Adipocyte (in vitro differentiated cells): Measurements from ENCODE around the gene TNFRSF6B.

Experiments used
- DNase-seq: peaks from one replicate; pipeline ENCODE4 v3.0.0-alpha.2; 2015; ENCODE audit warnings: low read depth
- H3K27me3 ChIP-seq: replicated peaks from 2 replicates; pipeline ENCODE4 v1.7.0; 2013; ENCODE audit warnings: mild to moderate bottlenecking, low read length, moderate library complexity; ENCODE audit not compliant: control insufficient read depth, insufficient read depth
- H3K36me3 ChIP-seq: 2 replicates; pipeline ENCODE4 v1.7.0; 2013; ENCODE audit warnings: low read length, mild to moderate bottlenecking, moderate library complexity; ENCODE audit not compliant: control insufficient read depth, insufficient read depth, severe bottlenecking
- H3K4me1 ChIP-seq: 2 replicates; pipeline ENCODE4 v1.7.0; 2013; ENCODE audit warnings: mild to moderate bottlenecking, low read length, moderate library complexity; ENCODE audit not compliant: control insufficient read depth, insufficient read depth
- H3K4me3 ChIP-seq: 2 replicates; pipeline ENCODE4 v1.7.0; 2013; ENCODE audit warnings: mild to moderate bottlenecking, low read length, moderate library complexity
- H3K9ac ChIP-seq: 2 replicates; pipeline ENCODE4 v1.7.0; 2013; ENCODE audit warnings: mild to moderate bottlenecking, low read length, moderate library complexity
- H3K9me3 ChIP-seq: 2 replicates; pipeline ENCODE4 v1.7.0; 2013; ENCODE audit warnings: mild to moderate bottlenecking, low read length, moderate library complexity; ENCODE audit not compliant: control insufficient read depth

The TNFRSF6B gene

GRCh38 chr20:63732118-63733095 is 36.0 kb downstream of the TNFRSF6B start:
- no peaks in the 10 kb centered on the region for H3K4me1 ChIP-seq
- H3K36me3 ChIP-seq = peaks cover 40% of the 10 kb centered on the region
- no peaks in the 10 kb centered on the region for H3K9me3 ChIP-seq
- DNase-seq = no peak
- H3K9ac ChIP-seq = no peak overlapping the region
- H3K27me3 ChIP-seq = no peaks in the 10 kb centered on the region
- H3K4me3 ChIP-seq = no peak overlapping the region

DNA sequence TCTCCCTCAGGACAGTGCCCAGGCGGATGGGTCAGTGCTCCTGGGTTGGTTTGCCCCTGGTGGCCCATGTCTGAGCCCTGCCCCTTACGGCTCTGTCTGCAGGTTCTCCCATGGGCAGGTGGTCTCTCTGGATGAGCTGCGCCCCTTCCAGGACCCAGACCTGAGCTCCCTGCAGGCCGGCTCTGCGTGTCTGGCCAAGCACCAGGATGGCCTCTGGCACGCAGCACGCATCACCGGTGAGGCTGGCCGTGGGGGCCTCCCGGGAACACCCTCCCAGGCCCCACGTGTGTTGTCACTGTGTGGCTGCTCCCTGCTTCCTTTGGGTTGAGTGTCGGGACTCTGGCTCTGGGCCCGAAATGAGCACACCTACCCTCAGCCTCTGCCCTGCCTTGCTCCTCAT is 36.7 kb downstream of the TNFRSF6B start:
- H3K36me3 ChIP-seq = peaks cover 40% of the 10 kb centered on the region
- H3K9ac ChIP-seq = no peak overlapping the region
- H3K4me3 ChIP-seq = no peak overlapping the region
- no peaks in the 10 kb centered on the region for H3K27me3 ChIP-seq
- no peak for DNase-seq
- H3K4me1 ChIP-seq = peaks cover under 1% of the 10 kb centered on the region
- no peaks in the 10 kb centered on the region for H3K9me3 ChIP-seq

GRCh38 chr20:63733579-63734081 is 37.2 kb downstream of the TNFRSF6B start:
- no peak for DNase-seq
- no peaks in the 10 kb centered on the region for H3K27me3 ChIP-seq
- H3K4me3 ChIP-seq = no peak overlapping the region
- no peaks in the 10 kb centered on the region for H3K9me3 ChIP-seq
- peaks cover 40% of the 10 kb centered on the region for H3K36me3 ChIP-seq
- no peak overlapping the region for H3K9ac ChIP-seq
- H3K4me1 ChIP-seq = peaks cover 6% of the 10 kb centered on the region

- DNase-seq = no peak
- H3K27me3 ChIP-seq = no peaks in the 10 kb centered on the region
- H3K4me3 ChIP-seq = no peak overlapping the region
- H3K9ac ChIP-seq = no peak overlapping the region
- H3K9me3 ChIP-seq = no peaks in the 10 kb centered on the region
- H3K4me1 ChIP-seq = peaks cover 10% of the 10 kb centered on the region
- peaks cover 40% of the 10 kb centered on the region for H3K36me3 ChIP-seq
Measured at GRCh38 chr20:63734111-63734945, 37.9 kb downstream of the TNFRSF6B start.

- H3K4me3 ChIP-seq = no peak overlapping the region
Measured at GRCh38 chr20:63734946-63735858, 38.8 kb downstream of the TNFRSF6B start.

DNA sequence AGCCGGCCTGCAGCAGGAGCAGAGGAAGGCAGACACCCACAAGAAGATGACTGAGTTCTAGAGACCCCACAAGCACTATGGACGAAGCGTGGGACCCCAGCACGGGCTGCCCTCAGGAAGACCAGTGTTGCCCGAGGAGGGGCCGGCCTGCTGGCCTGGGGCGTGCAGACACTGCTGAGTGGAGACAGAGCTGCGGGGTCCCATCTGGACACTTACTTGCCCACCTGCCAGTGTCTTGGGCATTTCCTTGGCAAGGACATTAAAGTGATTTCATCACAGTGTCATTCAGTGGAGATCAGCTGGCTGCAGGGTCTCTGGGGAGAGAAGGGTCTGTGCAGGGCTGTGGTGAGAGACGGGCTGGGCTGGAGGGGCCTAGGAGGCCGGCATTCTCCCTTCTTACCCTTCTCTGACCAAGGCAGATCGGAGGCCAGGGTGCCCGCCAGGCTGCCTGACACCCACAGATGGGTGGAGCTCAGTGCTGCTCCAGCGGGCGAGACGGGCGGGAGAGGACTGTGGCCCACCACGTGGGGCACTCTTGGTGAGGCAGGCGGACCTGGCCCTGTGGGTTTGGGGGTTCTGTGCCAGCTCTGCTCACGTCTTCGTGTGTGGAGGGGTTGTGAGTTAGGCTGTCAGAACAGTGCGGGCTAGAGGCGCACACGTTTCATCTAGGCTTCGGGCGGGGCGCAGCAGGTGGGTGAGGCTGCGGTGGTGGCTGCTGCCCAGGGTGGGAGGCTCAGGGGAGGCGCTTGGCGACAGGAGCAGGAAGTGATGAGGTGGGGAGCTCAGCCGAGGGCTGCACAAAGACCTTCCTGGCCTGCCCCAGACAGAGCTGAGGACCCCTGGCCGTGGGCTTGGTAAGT is 39.6 kb downstream of the TNFRSF6B start, which contains the start of gene LIME1:
TSS of gene LIME1 (plus strand) at position 806 of the 860 bp plus-strand sequence. CDS start 886 bp downstream, outside the sequence.
- Histone ChIP-seq H3K27me3 (no peaks in the 10 kb centered on the region), H3K4me3 (no peak within 1 kb of the TSS), H3K4me1 (peaks cover 11% of the 10 kb centered on the region), H3K9me3 (no peaks in the 10 kb centered on the region), H3K36me3 (peaks cover 30% of the 10 kb centered on the region), H3K9ac (no peak within 1 kb of the TSS)
- no peak for DNase-seq

More at GRCh38 chr20:63734946-63735858, 38.8 kb downstream of the TNFRSF6B start:
- Histone ChIP-seq H3K4me1 (peaks cover 10% of the 10 kb centered on the region), H3K27me3 (no peaks in the 10 kb centered on the region), H3K36me3 (peaks cover 32% of the 10 kb centered on the region), H3K9me3 (no peaks in the 10 kb centered on the region), H3K9ac (no peak overlapping the region)
- DNase-seq = no peak

DNA sequence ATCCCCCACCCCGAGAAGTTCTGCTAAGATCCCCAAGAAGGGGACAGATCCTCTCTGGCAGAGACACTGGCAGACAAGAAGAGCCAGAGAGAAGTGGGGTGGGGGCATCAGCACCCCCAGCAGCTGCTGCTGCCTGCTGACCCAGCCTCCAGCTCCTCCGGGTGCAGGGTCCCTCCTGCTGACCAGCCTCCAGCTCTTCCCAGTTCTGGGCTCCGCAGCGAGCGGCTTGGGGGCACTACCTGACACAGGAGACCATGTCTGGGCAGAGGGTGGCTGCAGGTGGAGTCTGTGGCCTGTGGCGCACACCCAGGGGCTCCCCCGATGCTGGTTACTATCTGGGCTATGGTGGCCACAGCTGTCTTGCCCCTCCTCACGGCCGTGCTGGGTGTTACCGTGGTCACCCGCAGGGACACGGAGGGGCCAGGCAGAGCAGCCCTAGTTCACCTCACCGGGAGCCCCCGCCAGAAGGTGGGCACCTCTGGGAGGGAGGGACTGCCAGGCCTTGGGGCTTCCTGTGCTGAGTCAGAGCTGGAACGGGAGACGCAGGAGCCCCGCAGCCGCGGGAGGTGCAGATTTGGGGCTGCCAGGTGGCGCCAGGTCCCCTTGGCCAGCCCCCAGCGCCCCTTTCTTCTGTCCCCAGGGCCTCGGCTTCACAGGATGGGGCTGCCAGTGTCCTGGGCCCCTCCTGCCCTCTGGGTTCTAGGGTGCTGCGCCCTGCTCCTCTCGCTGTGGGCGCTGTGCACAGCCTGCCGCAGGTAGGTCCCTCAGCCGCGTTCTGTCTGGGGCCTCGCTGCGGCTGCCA is 40.6 kb downstream of the TNFRSF6B start:
- Histone ChIP-seq H3K27me3 (no peaks in the 10 kb centered on the region), H3K9ac (no peak overlapping the region), H3K4me3 (no peak overlapping the region), H3K4me1 (peaks cover 18% of the 10 kb centered on the region), H3K36me3 (peaks cover 32% of the 10 kb centered on the region), H3K9me3 (no peaks in the 10 kb centered on the region)
- no peak for DNase-seq

DNA sequence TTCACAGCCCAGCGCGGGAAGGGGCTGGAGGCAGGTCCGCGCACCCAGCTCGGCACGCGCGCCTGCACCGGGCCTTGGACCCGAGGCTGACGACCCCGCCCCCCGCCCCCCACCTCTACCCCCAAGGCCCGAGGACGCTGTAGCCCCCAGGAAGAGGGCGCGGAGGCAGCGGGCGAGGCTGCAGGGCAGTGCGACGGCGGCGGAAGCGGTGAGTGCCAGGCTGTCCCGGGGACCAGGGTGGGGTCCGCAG is 41.2 kb downstream of the TNFRSF6B start:
- Histone ChIP-seq H3K36me3 (peaks cover 35% of the 10 kb centered on the region), H3K27me3 (no peaks in the 10 kb centered on the region), H3K9me3 (no peaks in the 10 kb centered on the region), H3K4me1 (peaks cover 18% of the 10 kb centered on the region), H3K9ac (no peak overlapping the region), H3K4me3 (no peak overlapping the region)
- DNase-seq = no peak

DNA sequence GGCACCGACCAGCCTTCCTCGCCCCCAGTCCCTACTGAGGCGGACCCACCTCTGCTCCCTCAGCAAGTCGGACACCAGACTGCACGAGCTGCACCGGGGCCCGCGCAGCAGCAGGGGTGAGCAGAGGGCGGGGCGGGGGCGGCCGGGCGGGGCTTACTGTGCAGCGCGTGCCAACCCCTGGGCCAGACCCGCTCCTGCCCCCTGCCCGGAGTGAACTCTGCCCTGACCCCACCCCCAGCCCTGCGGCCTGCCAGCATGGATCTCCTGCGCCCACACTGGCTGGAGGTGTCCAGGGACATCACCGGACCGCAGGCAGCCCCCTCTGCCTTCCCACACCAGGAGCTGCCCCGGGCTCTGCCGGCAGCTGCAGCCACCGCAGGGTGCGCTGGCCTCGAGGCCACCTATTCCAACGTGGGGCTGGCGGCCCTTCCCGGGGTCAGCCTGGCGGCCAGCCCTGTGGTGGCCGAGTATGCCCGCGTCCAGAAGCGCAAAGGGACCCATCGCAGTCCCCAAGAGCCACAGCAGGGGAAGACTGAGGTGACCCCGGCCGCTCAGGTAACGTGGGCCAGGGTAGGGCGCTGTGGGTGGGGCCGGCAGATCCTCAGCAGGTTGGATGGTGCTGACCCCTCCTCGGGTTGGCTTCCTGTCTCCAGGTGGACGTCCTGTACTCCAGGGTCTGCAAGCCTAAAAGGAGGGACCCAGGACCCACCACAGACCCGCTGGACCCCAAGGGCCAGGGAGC is 41.7 kb downstream of the TNFRSF6B start:
- H3K27me3 ChIP-seq = no peaks in the 10 kb centered on the region
- peaks cover 18% of the 10 kb centered on the region for H3K4me1 ChIP-seq
- DNase-seq = no peak
- H3K9ac ChIP-seq = no peak overlapping the region
- H3K9me3 ChIP-seq = no peaks in the 10 kb centered on the region
- H3K4me3 ChIP-seq = no peak overlapping the region
- H3K36me3 ChIP-seq = peaks cover 38% of the 10 kb centered on the region
